Suppressor macrophage (primary cell): Measurements from ENCODE around the gene COL8A1.

Experiments
- DNase-seq, 4 experiments: peaks; one replicate each; pipeline ENCODE4 v3.0.0-alpha.2; 2020 to 2022

The COL8A1 gene

DNA sequence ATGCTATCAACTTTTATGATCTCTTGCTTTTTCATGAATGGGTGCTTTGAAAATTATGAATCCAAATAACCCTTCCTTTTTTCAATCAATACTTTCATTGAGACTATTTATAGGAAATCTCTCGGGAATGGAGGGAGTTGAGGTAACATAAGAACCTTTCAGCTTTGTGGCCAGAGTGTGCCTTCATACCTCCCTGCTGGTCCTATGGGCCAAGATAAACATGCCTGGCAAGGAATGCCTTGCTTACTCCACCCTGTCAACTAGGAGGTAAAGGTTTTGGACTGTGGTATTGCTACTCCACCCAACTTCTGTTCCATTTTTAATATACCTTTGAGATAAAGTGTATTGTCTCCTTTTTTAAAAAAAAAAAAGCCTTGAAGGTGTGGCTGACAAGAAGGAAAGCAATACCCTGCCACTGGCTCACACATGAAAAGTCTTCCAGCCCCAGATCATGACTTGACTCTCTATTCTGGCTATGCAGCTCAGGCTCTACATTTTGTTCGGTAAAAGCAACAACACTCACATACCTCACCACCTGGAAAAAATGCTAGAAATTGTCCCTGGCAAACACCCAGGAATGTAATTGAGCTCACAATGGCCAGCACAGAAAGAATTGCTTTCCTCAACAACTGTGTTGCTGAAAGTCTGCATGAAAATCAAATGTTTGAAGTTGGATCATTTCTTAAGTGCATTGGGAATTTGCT lies 35.8 kb downstream of the COL8A1 start:
- DNase-seq = no peak

DNA sequence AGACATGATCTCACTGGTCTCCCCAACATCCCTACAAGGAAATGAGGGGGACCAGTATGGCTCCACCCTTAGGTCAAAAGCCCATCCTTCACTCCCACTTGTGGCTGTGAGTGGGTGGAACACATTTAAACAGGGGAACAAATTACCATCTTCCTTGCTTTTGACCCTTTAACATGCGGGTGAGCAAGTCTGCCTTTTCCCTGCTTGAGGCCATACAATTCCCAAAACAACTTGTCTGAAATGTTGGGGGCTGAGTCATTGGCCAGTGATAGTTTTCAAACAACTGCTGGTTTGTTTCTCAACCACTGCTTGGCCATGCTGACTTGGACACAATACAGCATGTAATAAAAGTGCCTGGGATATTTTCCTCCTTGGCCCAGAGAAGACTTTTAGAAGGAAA lies 39.6 kb downstream of the COL8A1 start:
- DNase-seq = no peak

DNA sequence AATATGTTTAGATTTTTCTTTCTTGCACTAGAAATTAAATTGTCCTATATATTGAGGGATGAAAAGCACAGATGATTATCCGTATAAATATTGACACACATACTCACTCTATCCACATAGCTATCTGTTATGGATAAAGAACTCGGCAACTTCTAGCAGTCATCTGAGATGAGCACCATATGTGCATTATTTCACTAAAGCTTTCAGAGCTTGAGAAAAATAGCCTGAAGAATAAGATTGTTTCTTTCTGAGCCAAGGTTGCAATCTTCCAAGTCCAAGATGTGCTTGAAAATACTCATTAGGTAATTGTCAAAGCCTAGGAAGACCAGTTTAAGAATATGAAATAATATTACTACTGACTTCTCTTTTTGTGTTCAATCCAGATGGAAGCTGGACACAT lies 40.5 kb downstream of the COL8A1 start:
- no peak for DNase-seq

DNA sequence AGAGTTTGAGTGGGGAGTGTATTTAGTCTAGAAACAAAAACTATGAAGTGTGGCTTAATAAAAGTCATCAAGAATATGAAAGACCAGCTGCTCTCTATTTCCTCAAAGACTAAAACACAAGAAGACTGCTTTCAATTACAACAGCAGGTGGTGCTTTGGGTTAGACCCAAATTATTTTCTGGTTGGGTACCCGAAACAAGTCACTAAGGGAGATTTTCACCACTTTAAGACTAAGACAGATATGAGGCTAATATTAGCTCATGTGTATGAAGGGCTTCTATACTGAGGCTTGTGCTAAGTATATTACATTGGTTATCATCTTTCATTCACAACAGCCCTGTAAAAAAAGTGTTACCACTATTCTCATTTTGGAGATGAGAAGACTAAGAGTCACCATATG lies 43.1 kb downstream of the COL8A1 start:
- DNase-seq = no peak

- DNase-seq = no peak
These were observed 43.6 kb downstream of the COL8A1 start for GRCh38 chr3:99681976-99682375.

- no peak for DNase-seq
These were observed 45.1 kb downstream of the COL8A1 start for GRCh38 chr3:99683465-99683864.

- DNase-seq = no peak
These were observed 45.5 kb downstream of the COL8A1 start for GRCh38 chr3:99683876-99684275.

DNA sequence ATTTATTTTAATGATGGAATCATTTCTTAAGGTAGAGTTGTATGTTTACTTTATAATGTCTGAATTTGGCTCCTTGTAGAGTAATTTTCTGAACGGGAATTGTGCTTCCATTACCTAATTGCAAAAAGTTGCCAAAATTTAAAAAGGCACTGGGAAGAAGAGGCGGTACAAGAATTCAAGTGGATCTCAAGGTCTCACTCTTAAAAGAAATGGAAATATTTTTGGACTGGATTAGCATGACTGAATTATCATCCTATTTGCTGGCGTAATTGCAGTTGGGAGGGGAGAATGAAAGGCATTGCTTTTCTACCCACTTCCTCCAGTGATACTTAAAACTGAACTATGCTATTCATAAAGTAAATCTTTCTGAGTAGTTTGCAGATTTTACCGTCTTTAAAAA lies 46.2 kb downstream of the COL8A1 start:
- no peak for DNase-seq

DNA sequence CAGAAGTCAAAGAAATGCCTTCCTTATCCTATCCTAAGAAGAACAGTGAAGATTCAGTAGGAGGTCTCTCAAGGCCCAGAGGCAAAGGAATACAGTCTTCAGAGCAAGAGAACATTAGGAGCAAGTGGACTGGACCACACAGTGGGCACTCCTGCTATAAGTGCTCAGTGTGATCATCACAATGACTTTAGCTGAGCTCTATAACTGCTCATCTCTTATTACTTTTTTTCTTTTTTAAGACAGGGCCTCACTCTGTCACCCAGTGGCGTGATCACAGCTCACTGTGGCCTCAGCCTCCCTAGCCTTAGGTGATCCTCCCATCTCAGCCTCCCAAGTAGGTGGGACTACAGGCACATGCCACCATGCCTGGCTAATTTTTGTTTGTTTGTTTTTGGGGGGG lies 48.1 kb downstream of the COL8A1 start:
- no peak for DNase-seq

DNA sequence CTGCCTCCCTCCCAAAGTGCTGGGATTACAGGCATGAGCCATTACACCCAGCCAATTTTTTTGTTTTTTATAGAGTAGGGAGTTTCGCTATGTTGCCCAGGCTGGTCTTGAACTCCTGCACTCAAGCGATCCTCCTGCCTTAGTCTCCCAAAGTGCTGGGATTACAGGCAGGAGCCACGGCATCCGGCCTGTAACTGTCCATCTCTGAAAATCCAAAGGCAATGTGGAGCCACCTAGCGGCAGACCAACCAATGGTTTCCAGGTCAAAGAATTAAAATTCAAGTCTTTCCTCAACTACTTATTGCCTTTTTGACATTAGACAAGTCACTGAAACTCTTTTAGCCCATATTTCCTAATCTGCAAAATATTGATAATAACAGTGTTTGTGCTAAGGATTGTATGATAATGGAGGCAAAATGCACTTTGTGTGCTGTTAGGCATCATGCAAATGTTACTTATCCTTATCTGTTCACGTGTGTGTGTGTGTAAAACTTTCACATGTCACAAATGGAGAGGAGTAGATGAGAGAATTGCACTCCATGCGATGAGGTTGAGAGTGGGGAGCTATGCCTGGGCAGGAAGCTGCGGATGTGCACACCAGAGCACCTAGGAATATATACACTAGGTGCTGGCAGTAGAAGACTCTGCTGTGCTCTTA lies 48.7 kb downstream of the COL8A1 start:
- DNase-seq = peak; percentile 42 to 68 (median 51)

DNA sequence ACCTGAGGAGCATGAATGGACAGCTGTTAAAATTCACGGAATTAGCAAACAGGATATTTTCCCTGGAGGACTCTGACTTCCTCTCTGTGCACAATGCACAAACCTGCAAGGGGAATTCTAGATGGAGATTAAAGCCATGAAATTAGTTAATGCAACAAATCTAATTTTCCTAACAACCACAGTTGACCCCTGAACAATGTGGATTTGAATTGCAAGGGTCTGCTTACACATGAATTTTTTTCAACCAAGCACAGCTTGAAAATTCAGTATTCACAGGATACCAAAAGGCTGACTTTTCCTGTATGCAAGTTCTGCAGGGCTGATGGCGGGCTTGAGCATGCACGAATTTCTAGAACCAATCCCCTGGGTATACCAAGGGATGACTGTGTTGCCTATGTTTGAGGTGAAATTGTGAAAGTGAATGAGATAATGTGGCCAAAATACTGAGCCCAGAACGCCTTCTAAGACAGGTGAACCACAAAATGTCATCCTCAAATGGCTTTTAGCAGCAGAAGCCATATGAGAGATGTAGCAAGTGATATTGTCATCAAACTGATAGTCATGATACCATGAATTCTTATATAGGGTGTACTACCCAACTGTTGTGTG lies 52.5 kb downstream of the COL8A1 start:
- DNase-seq = no peak

DNA sequence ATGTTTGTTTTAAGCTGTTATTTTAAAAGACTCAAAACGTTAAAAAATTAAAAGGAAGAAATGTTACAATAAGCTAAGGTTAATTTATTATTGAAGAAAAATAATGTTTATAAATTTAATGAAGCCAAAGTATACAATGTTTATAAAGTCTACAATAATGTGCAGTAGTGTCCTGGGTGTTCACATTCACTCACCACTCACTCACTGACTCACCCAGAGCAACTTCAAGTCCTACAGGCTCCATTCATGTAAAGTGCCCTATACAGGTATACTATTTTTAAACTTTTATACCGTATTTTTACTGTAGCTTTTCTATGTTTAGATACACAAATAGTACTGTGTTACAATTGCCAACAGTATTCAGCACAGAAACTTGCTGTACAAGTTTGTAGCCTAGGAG lies 55.2 kb downstream of the COL8A1 start:
- no peak for DNase-seq

DNA sequence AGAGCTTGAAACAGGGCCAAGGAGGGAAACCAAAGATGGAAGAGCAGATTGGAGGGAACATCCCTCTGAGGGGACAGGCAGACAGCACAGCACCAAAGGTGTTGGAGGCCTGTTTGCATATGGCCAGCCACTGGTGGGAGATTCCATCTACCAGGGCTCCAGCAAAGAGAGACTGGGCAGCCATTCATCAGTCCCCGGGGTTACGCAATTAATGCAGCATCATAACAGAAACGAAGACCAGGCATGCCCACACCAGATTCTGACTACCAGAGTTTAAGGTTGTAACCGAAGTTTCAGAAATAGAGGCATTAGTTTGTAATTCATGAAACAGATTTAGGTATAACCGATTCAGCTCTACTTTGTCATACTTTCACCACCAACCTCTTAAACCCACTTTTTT lies 58.1 kb downstream of the COL8A1 start:
- DNase-seq = no peak

DNA sequence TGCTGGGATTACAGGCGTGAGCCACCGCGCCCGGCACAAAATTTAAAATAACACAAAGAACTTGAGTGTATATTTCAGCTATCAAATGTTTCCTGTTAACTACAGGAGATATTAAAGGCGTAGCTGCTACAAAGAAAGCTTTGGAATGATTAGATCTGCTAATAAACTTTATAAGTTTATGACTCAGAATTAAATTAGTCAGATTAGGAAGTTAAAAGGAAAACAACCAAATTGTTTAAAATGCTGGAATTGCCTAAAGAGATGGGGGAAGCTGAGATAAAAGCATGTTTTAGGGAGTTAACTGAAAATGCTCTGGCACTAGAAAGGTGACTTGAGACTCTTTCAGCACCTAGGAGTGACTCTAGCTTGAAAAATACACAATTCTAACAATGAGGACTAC lies 58.9 kb downstream of the COL8A1 start:
- DNase-seq = no peak

DNA sequence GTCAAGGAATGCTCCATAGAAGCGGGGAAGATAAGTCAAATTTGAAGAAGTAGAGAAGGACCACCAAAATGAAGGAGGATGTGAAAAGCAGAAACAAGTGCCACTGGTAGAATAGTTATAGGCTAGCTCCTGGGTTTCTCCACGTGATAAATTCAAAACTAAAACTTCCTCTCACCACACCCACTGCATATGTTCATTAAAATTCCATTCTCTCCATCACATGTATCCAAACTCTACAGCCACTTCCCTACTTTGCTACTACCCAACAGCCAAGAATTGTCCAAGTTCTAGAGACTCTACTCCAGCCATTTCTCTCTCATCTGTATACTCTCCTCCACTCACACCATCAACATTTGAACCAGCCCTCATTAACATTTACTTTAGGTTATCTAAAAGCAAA lies 60.5 kb downstream of the COL8A1 start:
- no peak for DNase-seq

GRCh38 chr3:99699841-99700240 lies 61.4 kb downstream of the COL8A1 start:
- DNase-seq = no peak

- no peak for DNase-seq
These were observed 62.4 kb downstream of the COL8A1 start for GRCh38 chr3:99700631-99701268.

DNA sequence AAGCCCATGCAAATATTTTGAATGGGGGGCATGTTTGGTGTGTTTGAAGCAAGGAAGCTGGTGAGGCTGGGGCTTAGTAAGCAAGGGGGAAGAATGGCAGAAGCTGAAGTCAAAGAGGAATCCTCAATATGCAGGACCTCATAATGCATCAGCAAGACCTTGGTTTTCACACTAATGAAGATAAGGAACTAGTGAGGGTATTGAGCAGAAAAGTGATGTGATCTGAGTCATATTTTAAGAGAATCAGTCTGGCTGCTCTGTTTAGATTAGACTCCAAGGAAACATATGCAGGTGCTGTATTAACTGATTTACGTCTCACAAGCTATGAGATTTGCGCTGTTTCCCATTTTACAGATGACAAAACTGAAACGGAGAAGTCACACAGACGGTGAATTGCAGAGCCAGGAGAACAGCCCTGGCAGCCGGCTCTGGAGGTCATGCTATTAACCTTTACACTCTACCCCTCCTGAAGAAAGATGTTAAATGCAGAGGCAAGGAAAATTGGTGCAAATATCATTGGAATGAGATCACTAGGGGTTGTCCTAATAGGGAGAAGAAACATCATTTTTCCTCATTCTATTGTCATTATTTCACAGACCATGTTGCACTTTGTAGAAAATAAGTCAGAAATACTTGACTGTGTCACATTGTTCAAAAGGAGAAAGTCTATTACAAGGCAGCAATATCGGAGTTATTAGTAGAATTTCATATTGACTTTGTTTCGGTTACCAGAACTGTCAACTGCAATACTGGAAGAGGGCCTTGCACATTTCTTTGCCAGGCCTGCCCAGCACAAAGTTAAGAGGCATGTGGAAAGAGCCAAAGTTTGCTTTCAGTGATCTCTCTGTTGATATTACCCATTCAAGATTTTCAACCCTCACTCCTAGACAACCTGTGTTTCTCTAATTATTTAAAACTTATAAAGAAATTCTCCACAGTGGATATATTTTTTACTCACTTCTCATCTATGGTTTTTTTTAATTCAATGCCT lies 64.9 kb downstream of the COL8A1 start:
- DNase-seq = no peak

DNA sequence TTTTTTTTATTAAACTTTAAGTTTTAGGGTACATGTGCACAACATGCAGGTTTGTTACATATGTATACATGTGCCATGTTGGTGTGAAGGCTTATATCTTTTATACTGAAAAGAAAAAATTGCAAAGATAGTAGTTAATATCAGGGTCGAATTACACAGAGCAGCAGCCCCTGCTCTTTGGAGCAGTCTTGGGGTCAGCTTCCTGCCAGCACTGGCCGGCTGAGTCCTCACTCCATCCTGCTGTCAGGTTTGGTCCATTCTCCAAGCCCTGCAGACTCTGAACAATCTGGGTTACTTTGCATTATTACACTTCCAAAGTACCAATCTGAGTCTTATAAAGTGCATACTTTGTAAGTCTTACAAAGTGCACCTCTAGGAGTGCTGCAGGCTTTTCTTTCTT lies 66.0 kb downstream of the COL8A1 start:
- DNase-seq = no peak

- DNase-seq = no peak
These were observed 68.0 kb downstream of the COL8A1 start for GRCh38 chr3:99706410-99706809.

GRCh38 chr3:99708207-99708745 lies 69.9 kb downstream of the COL8A1 start:
- no peak for DNase-seq

DNA sequence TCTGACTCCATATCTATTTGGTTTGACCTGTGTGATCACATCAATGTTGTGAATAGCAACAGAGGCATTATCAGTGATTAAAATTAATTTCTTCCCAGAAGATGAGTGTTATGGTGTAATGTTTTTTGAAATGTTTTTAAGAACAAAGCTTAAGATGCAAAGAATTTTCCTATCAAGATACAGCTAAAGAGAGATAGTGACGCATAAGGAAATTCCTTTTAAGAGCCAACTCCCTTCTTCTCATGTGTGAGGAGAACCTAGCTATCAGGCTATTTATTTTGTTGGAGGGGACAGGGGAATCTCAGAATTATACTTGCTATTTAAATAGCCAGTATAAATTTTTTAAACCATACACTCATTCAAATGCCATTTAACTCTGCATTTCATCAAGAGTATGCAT lies 71.3 kb downstream of the COL8A1 start:
- DNase-seq = no peak
